Parathyroid adenoma (tissue), 2 donors: ENCODE results near the gene DUSP8.
"Not testable (repeated sequence)": the region's sequence is repeated elsewhere in the genome, so short reads cannot be mapped to it uniquely, and the experiment has no call there.

Experiments used
- H2AFZ ChIP-seq: fragments of 300-600 bp; sonication (generic); one replicate; pipeline ENCODE4 v1.7.0; 2017; ENCODE audit warnings: antibody characterized with exemption, mild to moderate bottlenecking
- H3K27ac ChIP-seq: fragments of 300-600 bp; sonication (generic); one replicate; pipeline ENCODE4 v1.7.0; 2017
- H3K27me3 ChIP-seq: fragments of 300-600 bp; sonication (generic); one replicate; pipeline ENCODE4 v1.7.0; 2017; ENCODE audit warnings: low read length; ENCODE audit not compliant: control insufficient read depth, insufficient read depth
- H3K36me3 ChIP-seq: fragments of 300-600 bp; sonication (generic); one replicate; pipeline ENCODE4 v1.7.0; 2017; ENCODE audit warnings: low read length; ENCODE audit not compliant: control insufficient read depth, insufficient read depth
- H3K4me1 ChIP-seq: fragments of 300-600 bp; sonication (generic); one replicate; pipeline ENCODE4 v1.7.0; 2017; ENCODE audit warnings: control low read depth
- H3K4me2 ChIP-seq: fragments of 300-600 bp; sonication (generic); one replicate; pipeline ENCODE4 v1.7.0; 2017; ENCODE audit warnings: low read length
- H3K4me3 ChIP-seq: fragments of 300-600 bp; sonication (generic); one replicate; pipeline ENCODE4 v1.7.0; 2017; ENCODE audit warnings: low read depth, low read length
- H3K79me2 ChIP-seq: fragments of 300-600 bp; sonication (generic); one replicate; pipeline ENCODE4 v1.7.0; 2017; ENCODE audit warnings: control low read depth
- H3K9ac ChIP-seq: fragments of 300-600 bp; sonication (generic); one replicate; pipeline ENCODE4 v1.7.0; 2017; ENCODE audit warnings: mild to moderate bottlenecking
- H3K9me3 ChIP-seq: fragments of 300-600 bp; sonication (generic); one replicate; pipeline ENCODE4 v1.7.0; 2017; ENCODE audit warnings: low read length; ENCODE audit not compliant: control insufficient read depth
- CTCF ChIP-seq: fragments of 300-600 bp; sonication (generic); IDR thresholded peaks from one replicate; pipeline ENCODE4 v1.7.0; 2017; ENCODE audit warnings: antibody characterized with exemption, mild to moderate bottlenecking
- donor health status: primary hyperparathyroidism.

The DUSP8 gene

DNA sequence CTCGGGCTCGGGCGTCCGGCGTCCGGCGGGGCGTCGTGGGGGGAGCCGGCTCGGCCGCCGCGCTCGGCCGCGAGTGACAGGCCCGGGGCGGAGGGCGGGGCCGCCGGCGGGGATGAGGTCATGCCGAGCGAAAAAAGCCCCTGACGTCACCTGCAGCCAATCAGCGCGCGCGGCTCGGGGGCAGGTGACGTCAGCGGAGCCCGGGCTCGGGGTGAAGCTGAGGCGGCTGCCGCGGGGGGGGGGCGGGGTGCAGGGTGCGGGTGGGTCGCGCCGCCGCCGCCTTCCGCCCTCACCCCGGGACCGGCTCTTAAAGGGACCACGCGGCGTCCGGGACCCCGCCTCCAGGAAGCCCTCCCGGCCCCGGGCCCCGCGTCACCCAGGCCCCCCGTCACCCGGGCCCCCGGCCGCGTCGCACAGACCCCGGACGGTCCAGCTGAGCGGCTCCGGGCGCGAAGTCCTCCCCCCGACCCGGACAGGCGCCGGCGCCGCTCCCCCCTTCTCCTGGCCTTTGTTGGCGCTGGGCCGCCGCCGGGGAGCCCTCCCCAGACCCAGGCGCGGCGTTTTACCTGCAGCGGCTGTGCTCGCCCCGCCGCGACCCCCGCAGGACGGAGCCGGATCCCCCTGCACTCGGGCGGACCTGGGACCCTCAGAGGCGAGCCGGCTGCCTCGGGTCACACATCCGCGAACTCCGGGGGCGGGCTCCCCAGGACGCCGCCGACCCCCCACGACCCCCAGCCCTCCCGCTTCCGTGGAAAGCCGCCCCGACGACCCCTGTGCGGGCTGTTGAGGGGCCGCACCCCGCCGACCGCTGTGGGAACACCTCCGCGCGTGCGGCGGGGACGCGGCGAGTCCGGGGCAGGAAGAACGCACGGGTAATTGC is at the start of gene DUSP8:
DUSP8 (minus strand) TSS at position 75 of the 880 bp plus-strand sequence. CDS start 6,445 bp downstream, outside the sequence.
- Histone ChIP-seq H3K27ac (peak within 1 kb of the TSS; percentile 74), H3K36me3 (no peaks in the 10 kb centered on the region), H3K4me3 (peak within 1 kb of the TSS; percentile 53), H3K9me3 (no peaks in the 10 kb centered on the region), H2AFZ (peak within 1 kb of the TSS; percentile 80), H3K4me2 (peak within 1 kb of the TSS; percentile 71), H3K79me2 (no peaks in the 10 kb centered on the region), H3K27me3 (no peaks in the 10 kb centered on the region), H3K4me1 (no peaks in the 10 kb centered on the region), H3K9ac (peak within 1 kb of the TSS; percentile 72)
- TF ChIP-seq CTCF, result no peak

DNA sequence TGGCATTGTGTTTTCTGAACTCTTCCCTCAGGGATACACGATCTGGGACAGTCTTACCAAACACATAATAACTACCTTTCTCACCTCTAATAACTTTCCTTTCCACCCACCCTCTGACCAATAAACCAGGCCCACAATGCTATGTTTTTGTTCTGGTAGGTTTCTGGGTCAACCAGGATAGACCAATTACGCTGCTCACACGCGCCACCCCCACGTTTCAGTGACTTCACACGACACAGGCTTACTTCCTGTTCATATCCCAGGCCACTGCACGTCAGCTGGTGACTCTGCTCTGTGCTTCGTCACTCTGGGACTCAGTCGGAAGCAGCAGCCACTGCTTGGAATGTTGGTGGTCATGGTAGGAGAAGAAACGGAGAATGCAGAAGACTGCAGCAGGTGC is 47.4 kb upstream of the DUSP8 start:
- Histone ChIP-seq H3K4me3 (no peak overlapping the region), H3K4me1 (no peaks in the 10 kb centered on the region), H3K9ac (no peak overlapping the region), H3K36me3 (no peaks in the 10 kb centered on the region), H3K27me3 (no peaks in the 10 kb centered on the region), H3K4me2 (no peak overlapping the region), H2AFZ (no peak overlapping the region), H3K27ac (no peak overlapping the region), H3K79me2 (no peaks in the 10 kb centered on the region), H3K9me3 (no peaks in the 10 kb centered on the region)
- TF ChIP-seq CTCF, result no peak

GRCh38 chr11:1618231-1618630 is 46.2 kb upstream of the DUSP8 start:
- Histone ChIP-seq H3K36me3 (no peaks in the 10 kb centered on the region), H3K79me2 (no peaks in the 10 kb centered on the region), H3K9me3 (no peaks in the 10 kb centered on the region), H3K27me3 (no peaks in the 10 kb centered on the region), H3K9ac (no peak overlapping the region), H3K4me1 (no peaks in the 10 kb centered on the region), H3K4me3 (no peak overlapping the region), H2AFZ (no peak overlapping the region), H3K27ac (no peak overlapping the region), H3K4me2 (no peak overlapping the region)
- no peak for TF ChIP-seq CTCF

DNA sequence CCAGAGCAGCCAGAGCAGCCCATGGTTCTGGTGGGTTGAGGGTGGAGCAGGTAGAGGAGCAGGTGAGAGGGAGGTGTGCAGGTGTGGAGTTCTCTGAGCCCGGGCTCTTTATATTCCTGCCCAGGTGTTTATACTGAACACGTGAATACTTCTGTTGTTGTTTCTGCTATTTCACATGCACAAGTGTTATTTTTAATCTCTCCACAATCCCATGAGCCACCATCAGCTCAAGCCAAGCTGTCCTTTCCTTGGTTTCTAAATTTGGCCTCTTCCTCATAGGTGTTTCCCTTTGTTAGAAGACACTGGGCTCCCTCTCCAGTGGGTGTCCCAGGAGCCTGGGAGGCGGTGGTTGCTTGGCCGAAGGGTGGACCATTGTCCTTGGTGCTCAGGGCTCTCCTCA is 36.3 kb upstream of the DUSP8 start, which contains the start of gene KRTAP5-3:
KRTAP5-3 (minus strand) TSS at position 101 of the 400 bp plus-strand sequence; CDS start at position 23, 78 bp downstream.
- Histone ChIP-seq H3K27ac (no peak within 1 kb of the TSS), H3K9ac (no peak within 1 kb of the TSS), H2AFZ (no peak within 1 kb of the TSS), H3K9me3 (no peaks in the 10 kb centered on the region), H3K4me2 (no peak within 1 kb of the TSS), H3K4me3 (no peak within 1 kb of the TSS), H3K27me3 (no peaks in the 10 kb centered on the region), H3K79me2 (no peaks in the 10 kb centered on the region), H3K4me1 (no peaks in the 10 kb centered on the region), H3K36me3 (no peaks in the 10 kb centered on the region)
- no peak for TF ChIP-seq CTCF

GRCh38 chr11:1607901-1608300 is 35.8 kb upstream of the DUSP8 start:
- H3K79me2 ChIP-seq, H3K4me1 ChIP-seq, H3K9ac ChIP-seq, H3K9me3 ChIP-seq, H3K27me3 ChIP-seq, H3K4me3 ChIP-seq, H3K36me3 ChIP-seq, H3K27ac ChIP-seq, H2AFZ ChIP-seq, H3K4me2 ChIP-seq: not testable (repeated sequence)

- H3K4me2 ChIP-seq, H3K36me3 ChIP-seq, H3K9ac ChIP-seq, H3K9me3 ChIP-seq, H2AFZ ChIP-seq, H3K4me3 ChIP-seq, H3K4me1 ChIP-seq, H3K79me2 ChIP-seq, H3K27me3 ChIP-seq, H3K27ac ChIP-seq: not testable (repeated sequence)
These were observed 35.2 kb upstream of the DUSP8 start for GRCh38 chr11:1607156-1607845.

DNA sequence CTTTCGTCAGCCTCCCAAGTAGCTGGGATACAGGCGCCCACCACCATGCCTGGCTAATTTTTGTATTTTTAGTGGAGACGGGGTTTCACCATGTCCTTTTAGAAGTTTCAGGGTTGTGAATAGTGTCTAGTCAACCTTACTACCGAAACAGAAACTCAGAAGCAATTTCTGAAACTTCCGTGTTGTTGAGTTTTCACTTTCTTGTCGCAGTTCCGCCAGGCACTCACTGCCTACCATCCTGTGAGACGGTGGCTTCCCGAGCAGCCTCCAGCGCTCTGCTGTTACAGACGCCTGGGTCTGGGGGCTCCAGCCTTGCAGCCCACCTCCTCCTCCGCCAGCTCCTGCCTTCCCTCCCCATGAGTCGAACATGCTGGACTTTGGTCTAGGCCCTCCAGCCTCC is 33.9 kb upstream of the DUSP8 start:
- H3K4me1 ChIP-seq, H3K9me3 ChIP-seq, H3K79me2 ChIP-seq, H3K27ac ChIP-seq, H2AFZ ChIP-seq, H3K9ac ChIP-seq, H3K27me3 ChIP-seq, H3K4me3 ChIP-seq, H3K4me2 ChIP-seq, H3K36me3 ChIP-seq: not testable (repeated sequence)
